Right hindlimb (tissue), 1 donor: Measurements from ENCODE around the gene CATSPERE.
A peak's percentile ranks its signal among the peaks of the same experiment; 100 is the strongest.
"Not testable (repeated sequence)": the region's sequence is repeated elsewhere in the genome, so short reads cannot be mapped to it uniquely, and the experiment has no call there.

Experiments
- DNase-seq: peaks from one replicate; pipeline ENCODE4 v3.0.0-alpha.2; 2018

CATSPERE gene

DNA sequence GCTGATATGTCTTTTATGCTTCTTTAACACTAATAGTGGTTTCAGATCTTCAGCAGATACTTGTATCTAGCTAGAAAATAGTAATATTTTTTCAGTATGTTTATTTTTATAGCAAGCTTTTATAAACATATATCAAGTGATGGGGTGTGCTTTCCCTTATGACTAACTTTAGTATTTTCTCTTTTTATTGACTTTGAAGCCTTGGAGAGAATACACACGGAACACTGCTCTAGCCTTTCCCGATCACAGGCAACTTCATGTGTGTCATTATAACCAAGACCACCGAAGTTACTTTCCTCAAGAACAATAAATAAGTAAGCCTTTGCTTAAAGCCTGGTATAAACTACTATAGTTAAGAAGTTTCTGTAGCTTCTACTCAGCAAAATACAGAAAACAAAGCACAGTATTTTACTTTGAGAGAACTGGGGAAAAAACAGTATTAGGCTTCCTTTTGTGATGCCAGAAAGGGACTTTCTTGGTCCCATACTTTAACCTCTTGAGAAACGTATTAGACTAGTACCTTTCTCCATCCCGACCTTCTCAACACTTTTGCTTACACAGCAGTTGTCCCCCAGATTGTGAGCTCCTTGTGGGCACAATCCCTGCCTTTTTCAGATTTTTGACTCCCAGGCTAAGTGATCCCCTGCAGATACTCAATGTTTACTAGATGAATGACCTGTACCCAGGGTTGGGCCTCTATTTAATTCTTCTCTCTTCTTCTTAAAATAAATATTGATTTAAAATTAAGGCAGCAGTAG is 12.6 kb upstream of the CATSPERE start:
- DNase-seq, result no peak

DNA sequence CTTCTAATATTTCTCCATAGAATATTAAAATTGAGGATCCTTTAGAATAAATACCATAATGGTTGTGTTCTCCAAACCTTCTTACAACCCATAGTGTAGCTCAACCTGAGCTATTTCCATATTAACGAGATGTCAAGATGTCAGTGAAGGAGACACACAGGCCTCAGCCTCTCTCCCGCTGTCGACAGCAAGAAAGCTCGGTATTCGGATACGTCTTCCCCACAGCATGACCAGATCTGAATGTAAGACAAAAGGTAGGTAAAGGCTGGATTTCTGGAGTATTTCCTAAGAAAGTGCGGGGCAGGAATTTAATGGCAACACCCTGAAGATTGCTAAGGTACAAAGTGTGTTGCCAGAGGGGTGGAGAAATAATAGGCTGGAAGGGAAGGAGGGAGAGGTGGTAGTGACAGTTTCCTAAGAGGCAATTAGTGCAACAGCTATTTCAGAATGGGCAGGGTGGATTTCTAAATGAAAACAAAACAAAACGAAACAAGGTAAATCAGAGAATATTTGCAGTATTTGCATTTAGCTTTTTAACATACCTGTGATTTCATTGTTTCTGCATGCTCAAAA is 11.1 kb upstream of the CATSPERE start:
- DNase-seq, result no peak

DNA sequence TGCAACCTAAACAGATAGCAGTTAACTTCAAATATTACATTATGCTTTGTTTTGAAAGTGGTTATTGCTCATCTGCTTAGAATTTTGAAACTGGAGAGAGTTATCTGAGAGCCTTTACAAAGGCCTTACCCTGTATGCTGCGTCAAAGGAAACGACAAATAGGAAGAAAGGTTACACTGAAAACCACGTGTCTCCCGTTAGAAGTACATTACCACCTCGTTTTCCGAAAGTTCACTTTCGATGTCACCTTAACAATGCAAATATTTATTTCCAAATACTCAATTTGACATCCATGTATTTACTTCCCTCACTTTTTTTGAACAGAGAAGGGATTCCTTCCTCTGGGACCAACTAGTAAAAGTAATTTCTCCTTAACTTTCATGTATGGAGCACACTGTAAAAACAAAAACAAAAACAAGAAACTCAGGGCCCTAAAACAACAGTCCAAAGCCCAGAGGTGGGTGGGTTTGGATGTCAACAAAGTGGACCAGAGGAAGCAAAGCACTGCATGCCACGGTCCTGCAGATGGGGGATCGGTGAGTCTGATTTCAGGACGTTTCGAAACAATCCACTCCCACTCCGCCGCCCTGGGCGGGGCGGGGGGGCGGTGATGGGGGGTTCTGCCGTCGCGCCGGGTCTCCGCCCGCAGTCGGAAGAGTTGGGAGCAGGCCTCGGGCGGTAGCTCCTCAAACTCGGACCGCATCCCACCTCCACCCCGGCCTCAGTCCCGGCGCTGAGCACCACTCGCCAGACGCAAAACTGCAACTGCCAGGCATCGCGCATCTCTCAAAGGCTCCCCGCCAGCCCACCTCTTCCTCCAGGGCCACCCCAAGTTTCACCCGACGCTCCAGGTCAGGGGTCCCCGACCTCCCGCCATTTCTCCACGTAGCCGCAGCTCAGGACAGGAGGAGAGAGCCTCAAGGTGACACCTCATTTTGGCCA is 10.2 kb upstream of the CATSPERE start:
- DNase-seq, result peak; percentile 77

DNA sequence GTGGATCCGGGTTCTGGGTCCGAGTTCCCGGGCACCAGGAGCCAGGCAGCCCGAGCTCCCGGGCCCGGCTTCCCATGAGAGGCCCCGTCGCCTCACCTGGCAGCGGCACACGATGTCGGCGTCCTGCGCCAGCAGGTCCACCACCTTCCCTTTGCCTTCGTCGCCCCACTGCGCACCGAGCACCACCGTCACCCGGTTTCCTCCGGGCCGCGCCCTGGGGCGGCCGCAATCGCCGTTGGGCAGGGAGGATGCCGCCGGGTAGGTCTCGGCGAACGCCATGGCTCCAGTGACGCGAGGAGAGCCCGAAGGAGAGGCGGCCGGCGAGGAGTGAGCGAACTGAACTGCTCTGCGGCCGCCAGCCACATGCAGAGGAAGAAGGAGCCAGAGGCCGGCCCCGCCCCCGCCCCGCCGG is 9.5 kb upstream of the CATSPERE start, which contains the start of gene ADSS2:
ADSS2 (minus strand) TSS at position 371 of the 412 bp plus-strand sequence; CDS start at position 279, 92 bp downstream.
- no peak for DNase-seq

DNA sequence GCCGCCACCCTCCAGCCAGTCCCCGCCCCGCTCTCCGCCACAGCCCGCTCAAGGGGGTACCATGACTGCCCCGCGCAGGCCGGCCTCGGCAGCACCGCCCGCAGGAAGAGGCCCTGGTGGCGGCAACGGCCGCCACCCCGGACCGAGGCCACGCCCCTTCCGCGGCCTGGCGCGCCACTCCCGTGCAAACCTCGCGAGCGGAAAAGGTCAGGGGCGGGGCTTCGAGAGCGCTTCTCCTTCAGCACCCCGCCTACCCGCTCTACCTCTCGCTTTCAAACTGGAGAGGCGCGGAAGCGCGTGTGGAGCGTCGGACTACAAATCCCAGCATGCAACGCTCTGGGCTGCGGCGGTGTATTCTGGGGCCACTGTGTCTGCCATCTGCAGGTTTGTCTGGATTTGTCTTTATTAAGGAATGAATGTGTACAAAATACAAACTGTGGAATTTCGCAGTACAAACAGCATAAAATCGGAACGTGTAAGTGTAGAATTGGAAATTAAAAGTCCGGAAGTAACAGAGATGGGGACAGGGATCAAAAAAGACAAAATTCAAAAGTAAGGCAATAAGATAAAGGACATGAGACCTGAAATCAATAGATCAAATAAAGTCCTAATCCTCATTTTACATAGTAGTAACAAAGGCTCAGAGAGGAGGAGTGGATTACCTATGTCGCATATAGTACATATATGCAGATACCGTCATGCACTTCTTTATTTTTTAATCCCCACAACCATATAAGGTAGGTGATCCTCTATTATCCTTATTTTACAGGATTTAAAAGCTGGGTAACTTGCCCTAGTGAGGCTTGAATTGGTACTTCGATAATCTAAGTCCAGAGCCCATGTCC is 8.9 kb upstream of the CATSPERE start:
- peak; percentile 99 for DNase-seq

DNA sequence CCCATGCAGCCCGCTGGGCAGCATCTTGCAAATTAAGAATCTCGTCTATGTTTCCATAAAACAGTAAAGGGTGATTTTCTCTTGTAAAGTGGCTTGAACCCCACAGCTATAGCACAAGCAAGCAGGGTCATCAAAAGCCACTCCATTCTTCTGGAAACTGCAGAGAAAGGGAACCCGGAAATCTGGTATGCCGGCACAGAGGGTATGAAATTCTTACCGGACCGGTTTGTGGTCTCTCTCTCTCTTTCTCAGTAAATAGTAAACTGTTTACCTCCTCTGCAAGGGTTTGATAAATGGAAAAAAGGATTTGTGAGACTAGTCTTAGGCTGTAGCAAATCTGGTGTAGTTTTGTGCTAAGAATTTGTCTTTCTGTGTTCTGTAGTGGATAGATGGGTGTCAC is 6.7 kb upstream of the CATSPERE start:
- no peak for DNase-seq

DNA sequence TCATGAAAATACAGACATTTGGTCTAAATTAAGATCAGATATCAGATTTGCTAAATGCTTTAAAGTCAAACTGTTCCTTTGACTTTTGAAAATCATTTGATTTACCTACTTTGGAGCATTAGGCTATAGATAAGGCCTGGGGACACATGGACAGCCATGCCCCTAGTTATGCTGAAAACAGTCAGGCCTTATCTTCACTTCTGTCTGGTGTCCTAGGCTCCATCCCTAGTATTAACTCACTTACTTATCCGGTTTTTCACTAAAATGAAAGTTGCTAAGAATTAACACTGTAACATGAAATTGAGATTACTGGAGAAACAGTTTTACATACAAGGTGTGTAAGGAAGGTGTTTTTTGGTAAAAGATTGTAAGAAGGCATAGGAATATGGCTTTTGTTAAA is 4.5 kb upstream of the CATSPERE start:
- DNase-seq, result no peak

DNA sequence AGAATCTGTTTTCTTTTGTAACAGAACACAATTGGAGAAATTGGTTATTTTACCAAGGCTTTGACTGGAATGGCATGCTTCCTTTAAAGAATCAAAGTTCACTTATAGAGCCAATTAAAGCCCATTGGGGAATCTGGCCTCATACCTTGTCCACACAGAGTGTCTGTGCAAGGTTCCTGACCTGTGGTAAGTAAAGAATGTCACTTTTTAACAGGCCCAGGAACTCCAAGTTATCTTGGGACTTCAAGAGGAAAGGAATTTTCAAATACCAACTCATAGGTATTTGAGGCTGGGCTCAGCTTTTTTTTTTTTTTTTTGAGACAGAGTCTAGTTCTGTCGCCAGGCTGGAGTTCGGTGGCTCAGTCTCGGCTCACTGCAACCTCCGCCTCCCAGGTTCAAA is 2.3 kb upstream of the CATSPERE start:
- DNase-seq, result no peak

DNA sequence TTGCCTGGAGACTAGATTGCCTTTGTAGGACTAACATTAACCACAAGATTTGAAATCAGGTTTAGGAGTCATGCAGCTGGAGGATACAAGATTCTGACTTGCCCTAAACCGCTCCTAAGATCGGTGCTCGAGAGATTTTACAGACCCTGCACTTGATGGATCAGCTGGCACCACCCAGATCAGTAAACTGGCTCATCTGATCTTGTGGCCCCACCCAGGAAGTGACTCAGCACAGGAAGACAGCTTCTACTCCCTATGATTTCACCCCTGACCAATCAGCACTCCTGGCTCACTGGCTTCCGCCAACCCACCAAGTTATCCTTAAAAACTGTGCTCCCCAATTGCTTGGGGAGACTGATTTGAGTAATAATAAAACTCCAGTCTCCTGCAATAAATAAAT is 876 bp upstream of the CATSPERE start:
- no peak for DNase-seq

DNA sequence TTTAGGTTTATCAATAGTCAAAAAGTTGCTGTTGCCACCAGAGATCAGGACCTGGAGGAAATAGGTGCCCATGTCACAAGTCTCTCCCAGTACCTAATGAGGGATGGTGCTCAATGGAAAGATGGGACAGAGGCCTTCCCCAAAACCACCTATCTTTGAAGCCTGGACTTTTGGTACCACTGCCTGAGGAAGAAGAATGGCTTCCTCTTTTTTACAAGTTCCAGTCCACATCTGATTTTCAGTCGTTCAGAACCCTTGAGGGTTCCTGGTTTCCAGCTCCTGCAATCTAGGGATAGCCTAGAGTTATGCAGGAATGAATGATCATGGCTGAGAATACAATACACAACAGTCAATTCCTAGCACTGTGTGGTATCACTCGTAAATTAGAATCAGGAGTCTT is 5.7 kb downstream of the CATSPERE start:
- DNase-seq, result no peak

DNA sequence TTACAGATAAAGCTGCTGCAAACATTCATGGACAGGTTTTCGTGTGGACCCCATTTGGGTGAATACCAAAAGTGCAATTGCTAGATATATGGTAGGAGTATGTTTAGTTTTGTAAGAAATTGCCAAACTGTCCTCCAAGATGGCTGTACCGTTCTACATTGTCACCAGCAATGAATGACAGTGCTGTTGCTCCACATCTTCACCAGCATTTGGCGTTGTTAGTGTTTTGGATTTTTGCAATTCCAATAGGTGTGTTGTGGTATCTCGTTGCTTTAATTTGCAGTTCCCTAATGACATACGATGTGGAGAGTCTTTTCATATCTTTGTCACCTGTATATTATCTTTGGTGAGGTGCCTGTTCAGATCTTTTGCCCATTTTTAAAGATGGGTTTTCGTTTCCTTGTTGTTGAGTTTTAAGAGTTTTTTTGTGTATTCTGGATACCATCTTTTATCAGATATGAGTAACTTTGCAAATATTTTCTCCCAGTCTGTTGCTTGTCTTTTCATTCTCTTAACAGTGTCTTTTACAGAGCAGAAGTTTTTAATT is 12.1 kb downstream of the CATSPERE start:
- DNase-seq, result no peak

DNA sequence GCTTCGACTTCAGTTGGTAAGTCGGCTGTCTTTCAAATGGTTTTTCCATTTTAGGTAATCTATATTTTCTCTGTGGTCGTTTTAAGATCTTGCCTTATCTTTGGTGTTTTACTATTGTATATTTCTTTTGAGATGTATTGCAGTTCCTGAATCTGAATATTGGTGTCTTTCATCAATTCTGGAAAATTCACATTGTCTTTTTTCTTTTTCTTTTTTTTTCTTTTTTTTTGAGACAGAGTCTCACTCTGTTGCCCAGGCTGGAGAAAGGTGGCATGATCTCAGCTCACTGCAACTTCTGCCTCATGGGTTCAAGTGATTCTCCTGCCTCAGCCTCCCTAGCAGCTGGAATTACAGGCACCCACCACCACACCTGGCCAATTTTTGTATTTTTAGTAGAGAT is 23.9 kb downstream of the CATSPERE start:
- not testable (repeated sequence) for DNase-seq

DNA sequence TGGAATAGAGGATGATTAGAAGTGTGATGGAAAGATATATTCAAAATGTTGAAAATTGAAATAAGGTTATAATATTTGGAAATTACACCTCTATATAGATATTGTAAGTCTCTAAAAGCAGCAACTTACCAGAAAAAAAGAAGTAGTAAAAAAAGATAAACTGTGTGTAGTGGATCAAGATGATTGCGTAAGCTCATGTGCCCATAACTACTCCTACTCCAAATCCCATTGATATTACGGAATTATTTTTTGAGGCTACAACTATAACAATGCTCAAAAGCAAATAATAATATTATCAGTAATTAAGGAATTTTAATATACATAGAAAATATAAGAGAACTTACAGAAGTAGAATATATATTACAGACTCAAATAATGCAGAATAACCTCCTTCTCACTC is 33.6 kb downstream of the CATSPERE start:
- no peak for DNase-seq

DNA sequence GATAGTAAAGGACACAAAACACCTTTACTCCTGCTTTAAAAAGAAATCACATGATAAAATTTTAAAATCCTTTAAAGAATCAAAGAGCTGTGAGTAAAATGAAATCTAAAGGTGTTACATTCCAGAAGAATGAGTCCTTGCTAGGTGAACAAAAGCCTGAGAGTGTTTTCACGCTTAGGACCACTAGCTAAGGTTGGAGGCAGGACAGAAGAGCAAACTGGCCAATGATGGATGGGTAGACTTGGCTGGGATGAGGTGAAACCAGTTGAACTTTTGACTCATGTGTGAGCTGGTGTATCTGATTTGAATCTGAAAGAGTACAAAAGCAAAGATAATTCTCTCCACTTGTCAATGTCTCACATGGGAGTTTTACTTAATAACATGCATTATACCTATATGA is 35.1 kb downstream of the CATSPERE start:
- DNase-seq, result no peak

DNA sequence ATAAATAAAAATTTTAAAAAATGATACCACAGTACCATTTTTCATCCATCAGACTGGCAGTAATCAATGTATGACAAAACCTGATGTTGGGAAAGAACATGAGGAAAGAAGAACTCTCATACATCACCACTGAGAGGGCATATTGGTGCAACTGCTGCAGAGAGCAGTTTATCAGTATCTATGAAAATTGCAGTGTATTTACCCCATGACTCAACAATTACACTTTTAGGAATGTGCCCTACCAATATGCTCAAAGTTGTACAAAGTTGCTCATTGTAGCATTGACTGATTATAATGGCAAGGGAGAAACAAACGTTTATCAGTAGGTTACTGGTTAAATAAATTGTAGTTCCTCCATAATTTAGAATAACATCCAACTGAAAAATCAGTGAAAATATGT is 36.7 kb downstream of the CATSPERE start:
- DNase-seq, result no peak

DNA sequence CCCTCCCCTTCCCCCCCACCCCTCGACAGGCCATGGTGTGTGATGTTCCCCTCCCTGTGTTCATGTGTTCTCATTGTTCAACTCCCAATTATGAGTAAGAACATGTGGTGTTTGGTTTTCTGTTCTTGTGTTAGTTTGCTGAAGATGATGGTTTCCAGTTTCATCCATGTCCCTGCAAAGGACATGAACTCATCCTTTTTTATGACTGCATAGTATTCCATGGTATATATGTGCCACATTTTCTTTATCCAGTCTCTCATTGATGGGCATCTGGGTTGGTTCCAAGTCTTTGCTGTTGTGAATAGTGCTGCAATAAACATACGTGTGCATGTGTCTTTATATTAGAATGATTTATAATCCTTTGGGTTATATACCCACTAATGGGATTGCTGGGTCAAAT is 38.4 kb downstream of the CATSPERE start:
- not testable (repeated sequence) for DNase-seq

DNA sequence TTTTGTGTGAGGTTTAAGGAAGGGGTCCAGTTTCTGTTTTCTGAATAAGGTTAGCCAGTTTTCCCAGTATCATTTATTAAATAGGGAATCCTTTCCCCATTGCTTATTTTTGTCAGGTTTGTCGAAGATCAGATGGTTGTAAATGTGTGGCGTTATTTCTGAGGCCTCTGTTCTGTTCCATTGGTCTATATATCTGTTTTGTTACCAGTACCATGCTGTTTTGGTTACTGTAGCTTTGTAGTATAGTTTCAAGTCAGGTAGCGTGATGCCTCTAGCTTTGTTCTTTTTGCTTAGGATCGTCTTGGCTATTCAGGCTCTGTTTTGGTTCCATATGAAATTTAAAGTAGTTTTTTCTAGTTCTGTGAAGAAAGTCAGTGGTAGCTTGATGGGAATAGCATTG is 39.4 kb downstream of the CATSPERE start:
- not testable (repeated sequence) for DNase-seq

DNA sequence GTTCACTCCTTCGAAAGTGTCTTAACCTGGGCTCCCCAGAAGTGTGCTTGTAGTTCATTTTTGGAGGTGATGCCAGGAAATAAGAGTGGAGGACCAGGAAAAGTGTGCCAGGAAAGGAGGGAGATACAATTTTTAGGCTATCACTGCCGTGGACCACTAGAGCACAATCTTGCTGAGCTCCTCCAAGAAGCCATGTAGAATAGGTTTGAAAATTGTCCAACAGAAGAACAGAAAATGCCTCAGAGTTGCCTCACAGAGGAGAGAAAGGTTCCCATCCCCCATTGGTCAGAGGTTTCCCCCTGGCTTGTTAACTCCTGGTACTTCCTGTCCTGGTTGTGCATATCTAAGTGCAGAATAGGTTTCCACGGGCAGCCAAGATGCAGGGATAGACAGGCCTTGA is 41.6 kb downstream of the CATSPERE start:
- DNase-seq, result no peak

DNA sequence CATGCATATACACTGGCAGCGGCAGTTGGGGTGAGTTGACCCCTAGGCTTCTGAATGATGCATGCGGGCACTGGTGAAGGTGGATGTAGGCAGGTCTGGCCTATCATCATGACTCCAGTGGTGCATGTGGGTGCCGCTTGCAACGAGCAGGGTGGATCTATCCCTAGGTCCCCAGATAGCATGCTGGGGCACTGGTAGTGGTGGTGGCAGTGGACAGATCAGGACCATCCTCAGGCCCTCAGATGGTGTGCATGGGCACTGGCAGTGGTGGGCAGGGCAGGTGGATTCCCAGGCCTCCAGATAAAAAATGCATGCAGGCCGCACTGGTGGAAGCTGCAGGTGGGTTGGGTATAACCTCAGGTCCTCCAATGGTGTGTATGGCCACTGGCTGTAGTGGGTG is 52.4 kb downstream of the CATSPERE start:
- DNase-seq, result no peak

DNA sequence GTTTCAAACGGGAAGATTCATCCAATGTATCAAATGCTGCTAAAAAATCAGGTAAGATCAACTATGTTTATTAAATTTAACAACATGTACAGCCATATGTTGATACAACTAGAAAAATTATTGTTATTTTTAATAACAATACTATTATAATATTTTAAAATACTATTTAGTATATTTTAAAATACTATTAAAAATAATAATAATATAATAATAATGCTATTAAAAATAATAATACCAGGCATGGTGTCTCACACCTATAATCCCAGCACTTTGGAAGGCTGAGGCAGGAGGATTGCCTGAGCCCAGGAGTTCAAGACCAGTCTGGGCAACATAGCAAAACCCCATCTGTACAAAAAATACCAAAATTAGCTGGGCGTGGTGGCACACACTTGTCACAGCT is 54.6 kb downstream of the CATSPERE start:
- DNase-seq, result no peak

DNA sequence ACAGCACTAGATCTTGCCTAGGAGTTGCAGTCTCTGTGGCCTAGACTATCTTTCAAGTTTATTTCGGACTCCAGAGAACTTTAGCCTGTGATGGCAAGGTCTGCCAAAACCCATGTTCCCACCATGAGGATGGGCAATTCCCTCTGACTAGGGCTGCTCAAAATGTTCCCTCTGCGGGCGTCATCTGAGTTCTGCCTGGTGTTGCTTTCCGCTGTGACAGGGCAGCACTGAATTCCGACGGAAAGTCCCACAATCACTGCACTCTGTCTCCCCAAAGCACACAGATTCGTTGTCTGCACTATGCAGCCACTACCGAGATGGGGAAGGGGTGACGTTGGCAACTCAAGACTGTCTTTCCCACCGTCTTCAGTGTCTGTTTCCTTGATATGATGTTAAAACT is 75.2 kb downstream of the CATSPERE start:
- DNase-seq, result no peak

DNA sequence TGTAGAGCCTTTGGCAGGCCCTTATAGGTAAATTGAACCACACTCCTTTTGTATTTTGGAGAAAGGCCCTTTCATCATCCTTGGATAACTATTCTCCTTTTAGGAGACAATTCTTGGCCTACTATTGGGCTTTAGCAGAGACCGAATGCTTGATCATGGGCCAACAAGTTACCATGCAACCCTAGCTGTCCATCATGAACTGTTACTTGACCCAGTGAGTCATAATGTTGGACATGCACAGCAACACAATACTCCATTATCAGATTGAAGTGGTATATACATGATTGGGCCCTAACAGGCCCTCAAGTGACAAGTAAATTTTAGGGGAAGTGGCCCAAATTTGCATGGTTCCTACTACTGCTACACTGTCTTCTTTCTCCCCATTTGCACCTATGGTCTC is 84.4 kb downstream of the CATSPERE start:
- DNase-seq, result no peak
